Mesenteric fat pad (tissue), 1 donor: ENCODE data around the gene PIH1D2. TPM values are rescaled to one million over a fixed set of nuclear protein-coding genes. Genes with fewer than 3 reads are reported as not detected.

Source experiments
- total RNA-seq: library from RNA; stranded (reverse); fragmentation: NEBNext Ultra II Directional; extraction: Animal tissue kit (Norgen Biotek cat#: 25700); gene quantifications from one replicate; pipeline ENCODE4 v1.2.1, GENCODE V29; 2021
- donor health status: DM: yes; HTN: yes; CAD: no.

The PIH1D2 gene
- total RNA-seq, 1 donor from 2014 or later = 1.5 TPM

Other genes with a start within 250 kb of the PIH1D2 start
- gene ALG9, start 202.4 kb downstream of the PIH1D2 start, total RNA-seq = 161 TPM
- 2.1 TPM for gene FDXACB1, start 194.9 kb downstream of the PIH1D2 start, total RNA-seq
- 11.9 TPM for gene CFAP68, start 194.5 kb downstream of the PIH1D2 start, total RNA-seq
- 2,279 TPM for gene CRYAB, start 162.2 kb downstream of the PIH1D2 start, total RNA-seq
- 17.1 TPM for gene HSPB2, start 161.3 kb downstream of the PIH1D2 start, total RNA-seq
- 3.1 TPM for gene C11orf52, start 155.1 kb downstream of the PIH1D2 start, total RNA-seq
- 48.8 TPM for gene DIXDC1, start 136.7 kb downstream of the PIH1D2 start, total RNA-seq
- 77.7 TPM for gene DLAT, start 48.6 kb downstream of the PIH1D2 start, total RNA-seq
- gene NKAPD1, start 282 bp upstream of the PIH1D2 start, total RNA-seq = 13.6 TPM
- gene TIMM8B, start 12.7 kb upstream of the PIH1D2 start, total RNA-seq = 57.2 TPM
- 86.4 TPM for gene SDHD, start 12.9 kb upstream of the PIH1D2 start, total RNA-seq
- gene IL18, start 90.1 kb upstream of the PIH1D2 start, total RNA-seq = 14.7 TPM
- not detected for gene TEX12, start 93.4 kb upstream of the PIH1D2 start, total RNA-seq
- gene BCO2, start 101.5 kb upstream of the PIH1D2 start, total RNA-seq = 2.5 TPM
- gene PTS, start 152.4 kb upstream of the PIH1D2 start, total RNA-seq = 34.6 TPM
- not detected for gene PLET1, start 186.8 kb upstream of the PIH1D2 start, total RNA-seq